ENCODE results near the gene PEX14. TPM values are rescaled to one million over a fixed set of nuclear protein-coding genes. Genes with fewer than 3 reads are reported as not detected.

The PEX14 gene
- polyA plus RNA-seq, 1 donor from 2014 or later: 13.5 TPM

GRCh38 chr1:10433790-10434189 lies 41.0 kb upstream of the PEX14 start:
- TF ChIP-seq MXI1 (conservative IDR thresholded peaks at IDR 0.05; ENCODE audit: poor library complexity, severe bottlenecking) (no peak), SMC3 (conservative IDR thresholded peaks at IDR 0.05; ENCODE audit: poor library complexity) (no peak), CTCF (IDR thresholded peaks at IDR 0.05; ENCODE audit: poor library complexity, severe bottlenecking) (no peak), RAD21 (conservative IDR thresholded peaks at IDR 0.05) (no peak), EP300 (conservative IDR thresholded peaks at IDR 0.05; ENCODE audit: poor library complexity, severe bottlenecking) (no peak), REST (IDR thresholded peaks at IDR 0.05; ENCODE audit: borderline replicate concordance) (no peak), EZH2 (IDR thresholded peaks at IDR 0.05; ENCODE audit: borderline replicate concordance, insufficient read depth, low read length, poor library complexity, severe bottlenecking) (no peak), POLR2AphosphoS5 (IDR thresholded peaks at IDR 0.05) (no peak), TAF1 (IDR thresholded peaks at IDR 0.05; ENCODE audit: low read depth) (no peak)
- Histone ChIP-seq H3K4me2 (ENCODE audit: low read length) (no peak overlapping the region), H3K36me3 (ENCODE audit: insufficient read depth, low read length) (no peaks in the 10 kb centered on the region), H3K79me2 (replicated peaks; ENCODE audit: insufficient read depth, low read length) (peaks cover 5% of the 10 kb centered on the region), H3F3A (ENCODE audit: insufficient read depth, low read length, poor library complexity, severe bottlenecking) (no peaks in the 10 kb centered on the region), H3K27ac (ENCODE audit: low read length) (no peak overlapping the region), H3K27me3 (ENCODE audit: insufficient read depth, low read depth, low read length) (no peaks in the 10 kb centered on the region), H3K9me3 (ENCODE audit: low read length) (no peaks in the 10 kb centered on the region), H3K9me2 (ENCODE audit: insufficient read depth, low read length) (no peaks in the 10 kb centered on the region), H3K4me3 (ENCODE audit: low read length) (no peak overlapping the region), H3K9ac (ENCODE audit: low read length) (no peak overlapping the region), H2AFZ (ENCODE audit: low read depth, low read length) (no peak overlapping the region), H4K20me1 (ENCODE audit: insufficient read depth) (no peaks in the 10 kb centered on the region)

- H3K9me2 ChIP-seq (ENCODE audit: insufficient read depth, low read length): no peaks in the 10 kb centered on the region
- no peak overlapping the region for H3K4me3 ChIP-seq (ENCODE audit: low read length)
- H2AFZ ChIP-seq (ENCODE audit: low read depth, low read length): no peak overlapping the region
- no peaks in the 10 kb centered on the region for H3K36me3 ChIP-seq (ENCODE audit: insufficient read depth, low read length)
- no peak overlapping the region for H3K4me2 ChIP-seq (ENCODE audit: low read length)
- H3K27ac ChIP-seq (ENCODE audit: low read length): no peak overlapping the region
- TF ChIP-seq TAF1 (IDR thresholded peaks at IDR 0.05; ENCODE audit: low read depth) (no peak), POLR2AphosphoS5 (IDR thresholded peaks at IDR 0.05) (no peak), EP300 (conservative IDR thresholded peaks at IDR 0.05; ENCODE audit: poor library complexity, severe bottlenecking) (no peak), RAD21 (conservative IDR thresholded peaks at IDR 0.05) (no peak), EZH2 (IDR thresholded peaks at IDR 0.05; ENCODE audit: borderline replicate concordance, insufficient read depth, low read length, poor library complexity, severe bottlenecking) (no peak), MXI1 (conservative IDR thresholded peaks at IDR 0.05; ENCODE audit: poor library complexity, severe bottlenecking) (no peak), CTCF (IDR thresholded peaks at IDR 0.05; ENCODE audit: poor library complexity, severe bottlenecking) (no peak), SMC3 (conservative IDR thresholded peaks at IDR 0.05; ENCODE audit: poor library complexity) (no peak), REST (IDR thresholded peaks at IDR 0.05; ENCODE audit: borderline replicate concordance) (no peak)
- H4K20me1 ChIP-seq (ENCODE audit: insufficient read depth): no peaks in the 10 kb centered on the region
- peaks cover 5% of the 10 kb centered on the region for H3K79me2 ChIP-seq (replicated peaks; ENCODE audit: insufficient read depth, low read length)
- no peaks in the 10 kb centered on the region for H3K9me3 ChIP-seq (ENCODE audit: low read length)
- no peaks in the 10 kb centered on the region for H3K27me3 ChIP-seq (ENCODE audit: insufficient read depth, low read depth, low read length)
- no peaks in the 10 kb centered on the region for H3F3A ChIP-seq (ENCODE audit: insufficient read depth, low read length, poor library complexity, severe bottlenecking)
- no peak overlapping the region for H3K9ac ChIP-seq (ENCODE audit: low read length)
These were observed 40.2 kb upstream of the PEX14 start for GRCh38 chr1:10434590-10434989.
